B cell (primary cell): ENCODE data around the gene OVCA2. TPM values are rescaled to one million over a fixed set of nuclear protein-coding genes. Genes with fewer than 3 reads are reported as not detected.

Experiments used
- ATAC-seq: fragments of 200-7000 bp; cut with Tn5 transposase; one replicate; pipeline ENCODE4 v1.10.0; 2021; ENCODE audit warnings: low read depth, mild to moderate bottlenecking, moderate number of reproducible peaks, moderate library complexity
- CTCF ChIA-PET: fragments of 350-600 bp; sonication (Branson Sonifier 250); formaldehyde crosslinking; loops from one replicate; lab custom pipeline; 2021; ENCODE audit warnings: antibody characterized with exemption, inconsistent platforms; lab: Charles Lee
- POLR2A ChIA-PET: fragments of 350-600 bp; sonication (Branson Sonifier 250); formaldehyde crosslinking; loops from one replicate; lab custom pipeline; 2021; ENCODE audit warnings: antibody characterized with exemption; lab: Charles Lee
- DNase-seq: peaks from one replicate; pipeline ENCODE4 v3.0.0; 2013
- H2AFZ ChIP-seq: 2 replicates; pipeline ENCODE4 v1.6.1; 2012; ENCODE audit warnings: mild to moderate bottlenecking, low read depth, low read length; ENCODE audit not compliant: insufficient read depth, poor library complexity, severe bottlenecking
- H3K27ac ChIP-seq, 2 donors: 1 replicate in 1 of 2; 2 replicates in 1 of 2; pipeline ENCODE4 v1.5.1; 2012 to 2013; ENCODE audit warnings: low read length in 2 of 2, mild to moderate bottlenecking in 2 of 2, moderate library complexity in 1 of 2
- H3K27me3 ChIP-seq, 4 experiments: fragments of 200-600 bp in 1 of 4; sonication (generic) in 1 of 4; replicated peaks in 1 of 4; 1 replicate in 2 of 4; 2 replicates in 2 of 4; pipeline versions ENCODE4 v1.6.1 to v1.7.0; 2013 to 2016; ENCODE audit warnings: low read length in 3 of 4, mild to moderate bottlenecking in 2 of 4, mixed read lengths in 1 of 4, moderate library complexity in 1 of 4; ENCODE audit not compliant: insufficient read depth in 4 of 4, control insufficient read depth in 3 of 4; ENCODE audit errors: control extremely low read depth in 1 of 4
- H3K36me3 ChIP-seq, 2 experiments: replicated peaks in 1 of 2; 1 replicate in 1 of 2; 2 replicates in 1 of 2; pipeline versions ENCODE4 v1.6.1 to v1.7.1; 2013; ENCODE audit warnings: low read length in 1 of 2; ENCODE audit not compliant: insufficient read depth in 2 of 2, control insufficient read depth in 1 of 2; ENCODE audit errors: control extremely low read depth in 1 of 2, extremely low read depth in 1 of 2
- H3K4me1 ChIP-seq, 2 donors: fragments of 200-600 bp in 1 of 2; sonication (generic) in 1 of 2; 1 replicate in 1 of 2; 2 replicates in 1 of 2; pipeline versions ENCODE4 v1.5.1 to v1.6.1; 2013 to 2017; ENCODE audit warnings: low read length in 2 of 2; ENCODE audit not compliant: control insufficient read depth in 2 of 2, insufficient read depth in 2 of 2
- H3K4me2 ChIP-seq: replicated peaks from 2 replicates; pipeline ENCODE3; 2012; ENCODE audit warnings: mild to moderate bottlenecking, low read depth, low read length; ENCODE audit not compliant: poor library complexity, severe bottlenecking
- H3K4me3 ChIP-seq, 5 experiments: fragments of 200-600 bp in 1 of 5; sonication (generic) in 1 of 5; 1 replicate in 3 of 5; 2 replicates in 2 of 5; pipeline versions ENCODE4 v1.5.1 to v1.7.0; 2011 to 2016; ENCODE audit warnings: low read length in 4 of 5, mild to moderate bottlenecking in 4 of 5, low read depth in 2 of 5, control low read depth in 1 of 5, moderate library complexity in 1 of 5; ENCODE audit not compliant: insufficient read depth in 1 of 5; ENCODE audit errors: control extremely low read depth in 1 of 5, extremely low read depth in 1 of 5
- H3K79me2 ChIP-seq: fragments of 200-600 bp; sonication (generic); one replicate; pipeline ENCODE4 v1.6.0; 2016; ENCODE audit warnings: low read length; ENCODE audit not compliant: control insufficient read depth, insufficient read depth
- H3K9ac ChIP-seq: fragments of 200-600 bp; sonication (generic); 2 replicates; pipeline ENCODE4 v1.6.1; 2017; ENCODE audit warnings: mild to moderate bottlenecking, low read length, moderate library complexity
- H3K9me3 ChIP-seq, 3 donors: one replicate each; pipeline versions ENCODE4 v1.6.1 to v1.7.1; 2013; ENCODE audit warnings: low read length in 2 of 3; ENCODE audit not compliant: control insufficient read depth in 2 of 3, insufficient read depth in 1 of 3; ENCODE audit errors: control extremely low read depth in 1 of 3
- H4K20me1 ChIP-seq: 2 replicates; pipeline ENCODE4 v1.6.0; 2012; ENCODE audit warnings: mild to moderate bottlenecking, low read length; ENCODE audit not compliant: insufficient read depth, control insufficient read depth, poor library complexity, severe bottlenecking
- H3K27ac Mint-ChIP-seq: one replicate; pipeline ENCODE4 v1.8.0; 2021; ENCODE audit warnings: mixed read lengths
- H3K27me3 Mint-ChIP-seq: one replicate; pipeline ENCODE4 v1.8.0; 2021; ENCODE audit warnings: mixed read lengths
- H3K4me1 Mint-ChIP-seq: one replicate; pipeline ENCODE4 v1.8.0; 2021; ENCODE audit warnings: mixed read lengths
- H3K4me3 Mint-ChIP-seq: one replicate; pipeline ENCODE4 v1.8.0; 2021; ENCODE audit warnings: mixed read lengths
- H3K9me3 Mint-ChIP-seq: one replicate; pipeline ENCODE4 v1.8.0; 2022; ENCODE audit warnings: mixed read lengths; ENCODE audit not compliant: insufficient read depth
- CTCF ChIP-seq: fragments of 200-600 bp; IDR thresholded peaks from one replicate; pipeline ENCODE4 v1.8.0; 2022; ENCODE audit warnings: antibody characterized with exemption, mild to moderate bottlenecking
- EZH2 ChIP-seq: IDR thresholded peaks from 2 replicates; pipeline ENCODE4 v1.6.1; 2012; ENCODE audit warnings: borderline replicate concordance, low read depth, mild to moderate bottlenecking, moderate library complexity, low read length; ENCODE audit not compliant: insufficient read depth, poor library complexity, severe bottlenecking
- WGBS: methylation state at CpG from one replicate; pipeline ENCODE4 v1.1.5; 2013; ENCODE audit warnings: missing lambda C conversion rate; ENCODE audit not compliant: insufficient coverage; 5-methylcytosine and 5-hydroxymethylcytosine counted together
- intact Hi-C: fragments of 100-400 bp; cut with micrococcal nuclease; formaldehyde crosslinking; loops from one replicate; pipeline ENCODE4 v1.10.0; 2022
- polyA plus RNA-seq: library from polyadenylated mRNA; depleted of rRNA; stranded (reverse); fragments of >200 nt; gene quantifications from 2 replicates; pipeline ENCODE4 v1.2.3, GENCODE V29; 2012
- total RNA-seq, 2 donors: library from RNA; stranded (reverse); fragments of 120-200 nt in 1 of 2; gene quantifications; 1 replicate in 1 of 2; 2 replicates in 1 of 2; pipeline versions ENCODE4 v1.2.3 to v1.2.4, GENCODE V29; 2013 to 2022

The OVCA2 gene
- total and polyA plus RNA-seq, 2 donors (not counting 1 experiment from before 2014, with no cell fraction given), result 23.2 to 43.9 TPM

GRCh38 chr17:2086306-2086705 is 44.5 kb downstream of the OVCA2 start:
- no peak for DNase-seq
- Histone ChIP-seq H3K27ac (no peak overlapping the region), H3K79me2 (no peaks in the 10 kb centered on the region), H3K27me3 (no peaks in the 10 kb centered on the region), H2AFZ (no peak overlapping the region), H4K20me1 (no peaks in the 10 kb centered on the region), H3K4me1 (peaks cover 50 to 69% of the 10 kb centered on the region in 2 donors), H3K36me3 (peaks cover 0 to 22% of the 10 kb centered on the region in 2 experiments), H3K9ac (no peak overlapping the region), H3K4me3 (no peak overlapping the region), H3K9me3 (no peaks in the 10 kb centered on the region), H3K4me2 (no peak overlapping the region)
- ATAC-seq, result no peak
- ChIA-PET CTCF (interaction anchor here (0.8 to 6.6 kb wide), 3 partner anchors 10 to 159 kb away, joined by 3 to 92 read pairs (median 7); partner anchors contain the start of gene HIC1), POLR2A (no interaction called here)
- intact Hi-C loops, result loop anchor here (10.0 kb wide), 1 partner anchor 48 kb away; no protein-coding TSS in a partner anchor
- Mint-ChIP-seq H3K27ac (peak overlapping the region; percentile 39), H3K4me3 (no peak overlapping the region), H3K4me1 (peaks cover 70% of the 10 kb centered on the region), H3K9me3 (no peaks in the 10 kb centered on the region), H3K27me3 (no peaks in the 10 kb centered on the region)
- TF ChIP-seq CTCF (no peak), EZH2 (no peak)
- 27% methylated on average over 3 of the region's 3 CpGs for WGBS

- no peaks in the 10 kb centered on the region for H3K27me3 ChIP-seq
- no peak overlapping the region for H3K9ac ChIP-seq
- no peaks in the 10 kb centered on the region for H3K27me3 Mint-ChIP-seq
- no peaks in the 10 kb centered on the region for H3K9me3 ChIP-seq
- H3K4me2 ChIP-seq, result peak overlapping the region; percentile 73
- no peak overlapping the region for H2AFZ ChIP-seq
- no peak overlapping the region for H3K4me3 ChIP-seq
- intact Hi-C loops, result loop anchor here (1.0 to 10.0 kb wide), 2 partner anchors 29 to 47 kb away; no protein-coding TSS in a partner anchor
- whole genome bisulfite sequencing, result 19% methylated on average over 7 of the region's 10 CpGs
- H3K9me3 Mint-ChIP-seq, result no peaks in the 10 kb centered on the region
- H3K27ac Mint-ChIP-seq, result peak overlapping the region; percentile 81
- peak overlapping the region; percentile 92 for H3K4me3 Mint-ChIP-seq
- H3K4me1 Mint-ChIP-seq, result peaks cover 72% of the 10 kb centered on the region
- no peaks in the 10 kb centered on the region for H4K20me1 ChIP-seq
- no peak for TF ChIP-seq CTCF
- TF ChIP-seq EZH2, result no peak
- peaks cover 50 to 69% of the 10 kb centered on the region in 2 donors for H3K4me1 ChIP-seq
- ChIA-PET POLR2A (interaction anchor here (0.6 to 1.2 kb wide), 3 partner anchors 12 to 31 kb away, joined by 3 to 5 read pairs (median 3); no protein-coding TSS in a partner anchor), CTCF (interaction anchor here (3.3 to 6.6 kb wide), 3 partner anchors 23 to 157 kb away, joined by 14 to 92 read pairs (median 32); partner anchors contain the start of gene HIC1)
- peaks cover 0 to 12% of the 10 kb centered on the region in 2 experiments for H3K36me3 ChIP-seq
- ATAC-seq, result peak; percentile 58
- peak; percentile 74 for DNase-seq
- H3K79me2 ChIP-seq, result no peaks in the 10 kb centered on the region
- peak overlapping the region; percentile 40 to 85 for H3K27ac ChIP-seq
Observed at GRCh38 chr17:2087597-2088211, 45.9 kb downstream of the OVCA2 start.
